ENCODE data around the gene DTX3. TPM values are rescaled to one million over a fixed set of nuclear protein-coding genes. Genes with fewer than 3 reads are reported as not detected.
A peak's percentile ranks its signal among the peaks of the same experiment; 100 is the strongest.

Gene DTX3
- total and polyA plus RNA-seq, 2 of the 13 experiments (the other 11 are each of a cell fraction or from before 2014, with no cell fraction given), result 9.0 to 27.2 TPM

- in situ Hi-C loops (cut with HindIII; ENCODE audit: extremely low pct_ligation_motif_present, low pct_unique_long_range_greater_than_20kb), result no loop called here
- Histone ChIP-seq H2AFZ (ENCODE audit: low read length) (no peak overlapping the region), H3K9ac (ENCODE audit: insufficient read depth, low read depth, low read length) (peak overlapping the region; percentile 63; the same call in 1 of the 2 replicates), H3K27me3 (ENCODE audit: control insufficient read depth in 1 of 2, insufficient read depth in 2 of 2, low read length in 2 of 2) (no peaks in the 10 kb centered on the region; a peak in 1 of 5 replicates), H3K4me3 (replicated peaks in 1 of 3; ENCODE audit: insufficient read depth in 1 of 3, low read depth in 2 of 3, low read length in 3 of 3) (peak overlapping the region; percentile 66 to 77 (median 68)), H3K4me1 (ENCODE audit: insufficient read depth, low read length) (peaks cover 22% of the 10 kb centered on the region), H3K9me3 (ENCODE audit: low read length) (no peaks in the 10 kb centered on the region), H3K79me2 (ENCODE audit: insufficient read depth, low read length) (no peaks in the 10 kb centered on the region), H4K20me1 (ENCODE audit: insufficient read depth, low read length) (no peaks in the 10 kb centered on the region), H3K27ac (ENCODE audit: extremely low read length, insufficient read depth, low read length) (no peak overlapping the region), H3K4me2 (ENCODE audit: low read depth, low read length) (peak overlapping the region; percentile 87), H3K36me3 (replicated peaks in 1 of 2; ENCODE audit: control insufficient read depth in 1 of 2, insufficient read depth in 2 of 2, low read length in 2 of 2) (0 out of 5 replicates have a peak, but pooled peaks cover 0 to 3% of the 10 kb centered on the region in 2 experiments)
- ChIA-PET CTCF (ENCODE audit: low intra/inter-chr PET ratio, low total read pairs) (interaction anchor here (1.5 to 2.0 kb wide), 2 partner anchors 49 to 61 kb away, joined by 6 to 9 read pairs; partner anchors contain the start of gene OS9), POLR2A (interaction anchor here (0.6 to 1.1 kb wide), 5 partner anchors 10 to 115 kb away, joined by 3 to 4 read pairs (median 3); partner anchors contain the start of gene DDIT3)
- DNase-seq (ENCODE audit: low spot score) (no peak), FAIRE-seq (no peak), ATAC-seq (peak; percentile 75)
- 28% methylated on average over 32 of the region's 67 CpGs for WGBS (ENCODE audit: low lambda C conversion rate)
- intact Hi-C loops (cut with micrococcal nuclease; ENCODE audit: unreplicated experiment), result loop anchor here (2.0 kb wide), 2 partner anchors 42 to 60 kb away; partner anchors contain the start of gene PIP4K2C
- TSS peak; percentile 47 for BruUV-seq (replicated peaks)
- TF ChIP-seq FOSL2 (CRISPR knock-in tag; IDR thresholded peaks at IDR 0.05) (0 out of 2 replicates have a peak, but pooled peaks have one; percentile 9), SAP130 (CRISPR knock-in tag; IDR thresholded peaks at IDR 0.05; ENCODE audit: low read depth) (0 out of 2 replicates have a peak, but pooled peaks have one; percentile 32), ETS1 (CRISPR knock-in tag; IDR thresholded peaks at IDR 0.05) (peak; percentile 26; the same call in 1 of the 2 replicates), NFE2 (CRISPR knock-in tag; IDR thresholded peaks at IDR 0.05) (peak; percentile 92), ZFP36L2 (CRISPR knock-in tag; IDR thresholded peaks at IDR 0.05) (no peak), ZNF296 (CRISPR knock-in tag; conservative IDR thresholded peaks at IDR 0.05) (0 out of 2 replicates have a peak, but pooled peaks have one; percentile 9), TARDBP (CRISPR knock-in tag; IDR thresholded peaks at IDR 0.05) (no peak), ZNF263 (CRISPR knock-in tag; IDR thresholded peaks at IDR 0.05) (peak; percentile 14; the same call in 1 of the 2 replicates), ZNF670 (CRISPR knock-in tag; IDR thresholded peaks at IDR 0.05; ENCODE audit: borderline replicate concordance) (0 out of 2 replicates have a peak, but pooled peaks have one; percentile 49), ZNF329 (CRISPR knock-in tag; IDR thresholded peaks at IDR 0.05; ENCODE audit: low read depth) (no peak), AHR (CRISPR knock-in tag; IDR thresholded peaks at IDR 0.05) (0 out of 2 replicates have a peak, but pooled peaks have one; percentile 31), ZNF776 (CRISPR knock-in tag; IDR thresholded peaks at IDR 0.05) (peak; percentile 58; the same call in 1 of the 2 replicates), ZBTB7B (CRISPR knock-in tag; IDR thresholded peaks at IDR 0.05) (0 out of 2 replicates have a peak, but pooled peaks have one; percentile 36), ZBTB3 (CRISPR knock-in tag; IDR thresholded peaks at IDR 0.05; ENCODE audit: borderline replicate concordance, low read depth) (no peak), IRF1 (CRISPR knock-in tag; IDR thresholded peaks at IDR 0.05; ENCODE audit: low read depth) (no peak), SRSF1 (optimal IDR thresholded peaks at IDR 0.05; ENCODE audit: low read depth, low read length) (peak; percentile 6), ZNF326 (CRISPR knock-in tag; IDR thresholded peaks at IDR 0.05; ENCODE audit: borderline replicate concordance) (no peak), NFE2L2 (IDR thresholded peaks at IDR 0.05; ENCODE audit: low read length) (peak; percentile 44; the same call in 1 of the 2 replicates), NFE2L1 (CRISPR knock-in tag; IDR thresholded peaks at IDR 0.05; ENCODE audit: borderline replicate concordance) (0 out of 2 replicates have a peak, but pooled peaks have one; percentile 65), SCMH1 (CRISPR knock-in tag; IDR thresholded peaks at IDR 0.05; ENCODE audit: borderline replicate concordance) (no peak)
Observed at GRCh38 chr12:57632073-57632957, 27.7 kb downstream of the DTX3 start.

All from HepG2 (cell line).